ENCODE data around the gene SND1. TPM values are rescaled to one million over a fixed set of nuclear protein-coding genes. Genes with fewer than 3 reads are reported as not detected.

SND1 gene
- total RNA-seq, 1 experiment from 2014 or later: 218 TPM

DNA sequence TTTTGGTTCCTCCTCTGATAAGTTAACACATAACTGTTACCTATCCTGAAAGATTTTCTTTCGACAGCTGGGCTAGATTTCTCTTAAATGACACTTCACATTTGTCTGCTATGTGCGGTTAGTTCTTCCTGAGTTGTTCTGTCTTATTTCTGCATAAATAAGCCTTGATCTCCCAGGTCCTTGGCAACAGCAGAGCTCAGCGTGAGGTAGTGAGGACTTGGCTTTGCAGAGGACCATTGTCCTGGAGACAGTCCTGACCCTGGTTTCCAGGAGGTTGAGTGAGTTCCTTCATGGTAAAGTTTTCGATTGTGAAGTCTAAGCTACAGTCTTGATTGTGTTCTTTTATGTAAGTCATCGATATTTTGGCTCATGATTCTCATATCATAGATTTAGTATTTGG lies 23.7 kb downstream of the SND1 start:
- Mint-ChIP-seq H3K27me3 (ENCODE audit: low read depth) (peaks cover 2% of the 10 kb centered on the region; the same call in 1 of the 2 replicates), H3K4me1 (peaks cover 55 to 57% of the 10 kb centered on the region in 2 experiments), H3K9me3 (peaks cover 8 to 14% of the 10 kb centered on the region in 2 experiments; a peak in 4 of 5 replicates), H3K36me3 (ENCODE audit: insufficient read depth in 1 of 3, low read depth in 3 of 3) (peaks cover 37 to 48% (median 42%) of the 10 kb centered on the region in 3 experiments), H3K27ac (peak overlapping the region; percentile 22 to 60 (median 29); a peak in 4 of 7 replicates), H3K4me3 (no peak overlapping the region)
- no peak overlapping the region for H3K18ac ChIP-seq (ENCODE audit: insufficient read length, low read depth, low read length)
- H2BK12ac ChIP-seq (ENCODE audit: insufficient read length, low read depth, low read length): no peak overlapping the region
- H2BK15ac ChIP-seq (ENCODE audit: low read depth, low read length): no peak overlapping the region
- no peak overlapping the region for H4K91ac ChIP-seq (ENCODE audit: insufficient read length, low read depth, low read length)
- no peak for DNase-seq
- H2AK5ac ChIP-seq (ENCODE audit: insufficient read length, low read length): no peak overlapping the region
- no peak overlapping the region for H4K8ac ChIP-seq (replicated peaks; ENCODE audit: insufficient read length, low read depth, low read length)
- H2BK120ac ChIP-seq (ENCODE audit: low read depth, low read length, poor library complexity, severe bottlenecking): no peak overlapping the region
- no peak overlapping the region for H3K4me2 ChIP-seq (ENCODE audit: insufficient read depth, insufficient read length, low read length)
- peaks cover 20% of the 10 kb centered on the region; the same call in 1 of the 2 replicates for H3K79me2 ChIP-seq (ENCODE audit: insufficient read depth, low read length)
- H3K23me2 ChIP-seq (ENCODE audit: insufficient read length, low read depth, low read length, poor library complexity, severe bottlenecking): no peaks in the 10 kb centered on the region
- H2BK5ac ChIP-seq (ENCODE audit: insufficient read length, low read length): no peak overlapping the region
- H3K14ac ChIP-seq (ENCODE audit: insufficient read depth, low read length): no peak overlapping the region
- H3K56ac ChIP-seq (ENCODE audit: insufficient read length, low read depth, low read length): no peak overlapping the region
- H3K79me1 ChIP-seq (ENCODE audit: insufficient read depth, low read depth, low read length, poor library complexity, severe bottlenecking): peaks cover 8% of the 10 kb centered on the region
- no peak overlapping the region for H4K5ac ChIP-seq (ENCODE audit: insufficient read length, low read depth, low read length)
- H3K27ac ChIP-seq (ENCODE audit: insufficient read length, low read depth, low read length): no peak overlapping the region
- H3K23ac ChIP-seq (ENCODE audit: insufficient read length, low read depth, low read length): no peak overlapping the region
- H3K9ac ChIP-seq (ENCODE audit: extremely low read depth, insufficient read length, low read length): no peak overlapping the region
- H2BK20ac ChIP-seq (ENCODE audit: low read depth, low read length, poor library complexity, severe bottlenecking): no peak overlapping the region
- peaks cover 8% of the 10 kb centered on the region; the same call in 1 of the 2 replicates for H3K4me1 ChIP-seq (ENCODE audit: insufficient read depth, low read length)
- TF ChIP-seq, protein P1, sequence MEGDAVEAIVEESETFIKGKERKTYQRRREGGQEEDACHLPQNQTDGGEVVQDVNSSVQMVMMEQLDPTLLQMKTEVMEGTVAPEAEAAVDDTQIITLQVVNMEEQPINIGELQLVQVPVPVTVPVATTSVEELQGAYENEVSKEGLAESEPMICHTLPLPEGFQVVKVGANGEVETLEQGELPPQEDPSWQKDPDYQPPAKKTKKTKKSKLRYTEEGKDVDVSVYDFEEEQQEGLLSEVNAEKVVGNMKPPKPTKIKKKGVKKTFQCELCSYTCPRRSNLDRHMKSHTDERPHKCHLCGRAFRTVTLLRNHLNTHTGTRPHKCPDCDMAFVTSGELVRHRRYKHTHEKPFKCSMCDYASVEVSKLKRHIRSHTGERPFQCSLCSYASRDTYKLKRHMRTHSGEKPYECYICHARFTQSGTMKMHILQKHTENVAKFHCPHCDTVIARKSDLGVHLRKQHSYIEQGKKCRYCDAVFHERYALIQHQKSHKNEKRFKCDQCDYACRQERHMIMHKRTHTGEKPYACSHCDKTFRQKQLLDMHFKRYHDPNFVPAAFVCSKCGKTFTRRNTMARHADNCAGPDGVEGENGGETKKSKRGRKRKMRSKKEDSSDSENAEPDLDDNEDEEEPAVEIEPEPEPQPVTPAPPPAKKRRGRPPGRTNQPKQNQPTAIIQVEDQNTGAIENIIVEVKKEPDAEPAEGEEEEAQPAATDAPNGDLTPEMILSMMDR (conservative IDR thresholded peaks at IDR 0.05): no peak
- H3T11ph ChIP-seq (ENCODE audit: low read length): no peak overlapping the region
- no peak overlapping the region for H3K4ac ChIP-seq (ENCODE audit: low read depth, low read length)
- H2AFZ ChIP-seq (ENCODE audit: low read length): no peak overlapping the region
- H3K9me3 ChIP-seq (ENCODE audit: control insufficient read depth, low read depth, low read length): no peaks in the 10 kb centered on the region
- H3K27me3 ChIP-seq (ENCODE audit: insufficient read depth, low read length): no peaks in the 10 kb centered on the region
- no CpG with 5 or more reads among the region's 5 CpGs for WGBS (ENCODE audit: extremely low coverage, insufficient read length, low lambda C conversion rate)
- no peaks in the 10 kb centered on the region for H4K20me1 ChIP-seq (ENCODE audit: control insufficient read depth, insufficient read depth, insufficient read length)

Data from H9 (cell line).